Caco-2 (cell line): Measurements from ENCODE around the gene FNDC3B. TPM values are rescaled to one million over a fixed set of nuclear protein-coding genes. Genes with fewer than 3 reads are reported as not detected.

ENCODE experiments used
- BruUV-seq: library from RNA; stranded (reverse); fragments of 400-500 nt; replicated peaks from 2 replicates; lab custom pipeline; 2021; lab: Mats Ljungman, UMichigan
- CTCF ChIA-PET: fragments of 300-600 bp; sonication (Branson Sonifier 250); formaldehyde crosslinking; loops from one replicate; lab custom pipeline; 2022; ENCODE audit warnings: antibody characterized with exemption; lab: Charles Lee
- POLR2A ChIA-PET: fragments of 300-600 bp; sonication (Branson Sonifier 250); formaldehyde crosslinking; loops from one replicate; lab custom pipeline; 2022; ENCODE audit warnings: antibody characterized with exemption; lab: Charles Lee
- DNase-seq, 2 experiments: peaks; one replicate each; pipeline versions ENCODE4 v3.0.0 to v3.0.0-alpha.2; 2020 to 2022
- H3K27me3 ChIP-seq: replicated peaks from 2 replicates; pipeline ENCODE4 v1.6.0; 2011; ENCODE audit warnings: low read length; ENCODE audit not compliant: control insufficient read depth, insufficient read depth
- H3K36me3 ChIP-seq: 2 replicates; pipeline ENCODE4 v1.5.1; 2011; ENCODE audit warnings: low read length; ENCODE audit not compliant: control insufficient read depth, insufficient read depth
- H3K4me1 ChIP-seq: fragments of 250-450 bp; sonication (Bioruptor Pico); 2 replicates; pipeline ENCODE4 v1.5.1; 2020; ENCODE audit warnings: mild to moderate bottlenecking
- H3K4me3 ChIP-seq: 2 replicates; pipeline ENCODE4 v1.5.1; 2011; ENCODE audit warnings: low read depth, mild to moderate bottlenecking, control low read depth, low read length
- H3K9me3 ChIP-seq: fragments of 250-450 bp; sonication (Bioruptor Pico); 2 replicates; pipeline ENCODE4 v1.5.1; 2020; ENCODE audit warnings: mild to moderate bottlenecking, moderate library complexity
- H3K27ac Mint-ChIP-seq: one replicate; pipeline ENCODE4 v1.8.0; 2022; ENCODE audit warnings: mixed read lengths; ENCODE audit not compliant: unreplicated experiment
- H3K27me3 Mint-ChIP-seq: one replicate; pipeline ENCODE4 v1.8.0; 2022; ENCODE audit warnings: mixed read lengths; ENCODE audit not compliant: insufficient read depth, unreplicated experiment
- H3K36me3 Mint-ChIP-seq: one replicate; pipeline ENCODE4 v1.8.0; 2022; ENCODE audit warnings: mild to moderate bottlenecking, mixed read lengths; ENCODE audit not compliant: insufficient read depth, unreplicated experiment
- H3K4me1 Mint-ChIP-seq: one replicate; pipeline ENCODE4 v1.8.0; 2022; ENCODE audit warnings: low read depth, mixed read lengths; ENCODE audit not compliant: unreplicated experiment
- H3K4me3 Mint-ChIP-seq: one replicate; pipeline ENCODE4 v1.8.0; 2022; ENCODE audit warnings: mild to moderate bottlenecking, moderate library complexity, mixed read lengths; ENCODE audit not compliant: unreplicated experiment
- H3K9me3 Mint-ChIP-seq: one replicate; pipeline ENCODE4 v1.8.0; 2022; ENCODE audit warnings: mixed read lengths; ENCODE audit not compliant: unreplicated experiment
- CTCF ChIP-seq, 2 experiments: fragments of 200-600 bp in 1 of 2; IDR thresholded peaks; 1 replicate in 1 of 2; 2 replicates in 1 of 2; pipeline versions ENCODE4 v1.5.1 to v1.8.0; 2011 to 2022; ENCODE audit warnings: antibody characterized with exemption in 1 of 2, control low read depth in 1 of 2, inconsistent platforms in 1 of 2, low read depth in 1 of 2, low read length in 1 of 2, mild to moderate bottlenecking in 1 of 2, moderate library complexity in 1 of 2; ENCODE audit not compliant: insufficient read depth in 1 of 2, severe bottlenecking in 1 of 2, unreplicated experiment in 1 of 2
- intact Hi-C: fragments of 100-400 bp; cut with micrococcal nuclease; formaldehyde crosslinking; loops from one replicate; pipeline ENCODE4 v1.10.0; 2022; ENCODE audit not compliant: unreplicated experiment
- total RNA-seq: library from RNA; stranded (reverse); gene quantifications from 2 replicates; pipeline ENCODE4 v1.2.3, GENCODE V29; 2022

The FNDC3B gene
- total RNA-seq, 1 experiment from 2014 or later, result 59.8 TPM

DNA sequence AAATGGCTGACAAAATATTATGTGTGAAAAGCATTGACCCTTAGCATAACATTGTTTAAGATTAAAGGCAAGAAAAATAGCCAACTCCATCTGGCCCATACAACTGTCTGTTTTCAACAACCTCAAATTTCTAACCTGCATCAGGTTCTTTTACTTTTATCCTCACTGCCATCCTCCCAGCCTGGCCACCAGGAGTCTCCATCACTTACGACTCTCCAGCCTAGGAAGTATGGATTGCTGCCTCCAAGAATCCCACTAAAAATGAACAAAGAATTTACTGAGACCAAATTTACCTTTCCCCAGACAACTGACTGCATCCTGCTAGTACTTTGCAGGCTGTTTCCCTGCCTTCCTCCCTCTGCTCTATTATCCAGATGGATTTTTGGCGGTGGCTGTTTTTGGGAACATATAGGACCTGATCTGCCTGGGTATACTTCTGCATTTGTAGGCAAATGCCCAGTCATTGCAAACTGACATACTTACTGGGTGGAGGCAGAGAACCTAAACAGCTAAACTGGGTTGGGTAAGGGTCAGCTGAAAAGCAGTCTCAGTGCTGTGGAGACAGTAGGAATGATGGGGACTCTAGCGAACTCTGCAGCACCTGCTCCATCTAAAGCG is 264.7 kb downstream of the FNDC3B start:
- CTCF ChIA-PET, result no interaction called here
- POLR2A ChIA-PET, result no interaction called here
- BruUV-seq, result no TSS peak
- Histone ChIP-seq H3K4me1 (peaks cover 32% of the 10 kb centered on the region), H3K27me3 (no peaks in the 10 kb centered on the region), H3K36me3 (no peaks in the 10 kb centered on the region; the same call in 1 of the 2 replicates), H3K4me3 (no peak overlapping the region), H3K9me3 (no peaks in the 10 kb centered on the region)
- Mint-ChIP-seq H3K9me3 (no peaks in the 10 kb centered on the region), H3K4me1 (peaks cover 34% of the 10 kb centered on the region), H3K36me3 (peaks cover 56% of the 10 kb centered on the region), H3K27me3 (no peaks in the 10 kb centered on the region), H3K27ac (no peak overlapping the region), H3K4me3 (no peak overlapping the region)
- intact Hi-C loops, result no loop called here
- peak; percentile 21 to 29 for TF ChIP-seq CTCF (IDR thresholded peaks at IDR 0.05; ENCODE audit: insufficient read depth in 1 of 2, low read depth in 1 of 2, low read length in 1 of 2, severe bottlenecking in 1 of 2, unreplicated experiment in 1 of 2)
- DNase-seq, result no peak

DNA sequence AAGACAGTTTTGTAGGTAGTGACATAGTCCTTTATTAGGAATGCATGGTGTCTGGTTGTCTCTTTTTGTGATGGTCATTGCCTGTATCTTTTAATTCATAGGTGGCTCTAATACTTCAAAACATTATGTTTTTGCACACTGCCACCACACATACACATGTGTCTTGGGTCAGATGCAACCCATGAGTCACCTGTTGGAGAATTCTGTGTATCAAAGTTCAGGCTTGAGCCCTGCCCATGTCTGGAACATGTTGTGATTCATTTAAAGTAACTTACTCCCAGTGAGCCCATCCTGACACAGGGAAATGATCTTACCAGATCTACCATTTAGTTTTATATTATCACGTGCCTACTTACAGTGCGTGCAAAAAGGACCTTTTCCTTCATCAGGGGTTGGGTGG is 266.2 kb downstream of the FNDC3B start:
- BruUV-seq, result no TSS peak
- CTCF ChIA-PET, result no interaction called here
- no peaks in the 10 kb centered on the region for H3K9me3 Mint-ChIP-seq
- Histone ChIP-seq H3K36me3 (no peaks in the 10 kb centered on the region; the same call in 1 of the 2 replicates), H3K4me3 (no peak overlapping the region), H3K27me3 (no peaks in the 10 kb centered on the region), H3K9me3 (no peaks in the 10 kb centered on the region), H3K4me1 (peaks cover 32% of the 10 kb centered on the region)
- no peaks in the 10 kb centered on the region for H3K27me3 Mint-ChIP-seq
- peak overlapping the region; percentile 82 for H3K27ac Mint-ChIP-seq
- TF ChIP-seq CTCF (IDR thresholded peaks at IDR 0.05; ENCODE audit: insufficient read depth in 1 of 2, low read depth in 1 of 2, low read length in 1 of 2, severe bottlenecking in 1 of 2, unreplicated experiment in 1 of 2), result no peak
- DNase-seq, result peak in 1 of 2 experiments; percentile 14
- no peak overlapping the region for H3K4me3 Mint-ChIP-seq
- POLR2A ChIA-PET, result no interaction called here
- H3K4me1 Mint-ChIP-seq, result peaks cover 34% of the 10 kb centered on the region
- intact Hi-C loops, result no loop called here
- H3K36me3 Mint-ChIP-seq, result peaks cover 69% of the 10 kb centered on the region

- ChIA-PET POLR2A (no interaction called here), CTCF (no interaction called here)
- Histone ChIP-seq H3K4me1 (peaks cover 32% of the 10 kb centered on the region), H3K9me3 (no peaks in the 10 kb centered on the region), H3K36me3 (no peaks in the 10 kb centered on the region; the same call in 1 of the 2 replicates), H3K27me3 (no peaks in the 10 kb centered on the region), H3K4me3 (no peak overlapping the region)
- no TSS peak for BruUV-seq
- DNase-seq, result no peak
- peak overlapping the region; percentile 82 for H3K27ac Mint-ChIP-seq
- intact Hi-C loops, result no loop called here
- no peaks in the 10 kb centered on the region for H3K9me3 Mint-ChIP-seq
- H3K4me3 Mint-ChIP-seq, result no peak overlapping the region
- H3K36me3 Mint-ChIP-seq, result peaks cover 69% of the 10 kb centered on the region
- TF ChIP-seq CTCF (IDR thresholded peaks at IDR 0.05; ENCODE audit: insufficient read depth in 1 of 2, low read depth in 1 of 2, low read length in 1 of 2, severe bottlenecking in 1 of 2, unreplicated experiment in 1 of 2), result no peak
- H3K27me3 Mint-ChIP-seq, result no peaks in the 10 kb centered on the region
- H3K4me1 Mint-ChIP-seq, result peaks cover 34% of the 10 kb centered on the region
These were observed 266.6 kb downstream of the FNDC3B start for GRCh38 chr3:172305974-172306373.
